ENCODE results near the gene GLDN. TPM values are rescaled to one million over a fixed set of nuclear protein-coding genes. Genes with fewer than 3 reads are reported as not detected.

Gene GLDN
- polyA plus RNA-seq, 1 of the 3 experiments (the other 2 are of a cell fraction): not detected

- DNase-seq: no peak
- 65% methylated on average over 2 of the region's 2 CpGs for WGBS (ENCODE audit: low lambda C conversion rate)
Measured at GRCh38 chr15:51396921-51397320, 55.5 kb downstream of the GLDN start.

More at GRCh38 chr15:51396921-51397320, 55.5 kb downstream of the GLDN start:
- Histone ChIP-seq H4K20me1 (ENCODE audit: insufficient read depth) (no peaks in the 10 kb centered on the region), H3K79me2 (ENCODE audit: insufficient read depth) (no peaks in the 10 kb centered on the region), H3K27me3 (ENCODE audit: insufficient read depth) (no peaks in the 10 kb centered on the region; the same call in none of the 2 replicates), H3K4me1 (ENCODE audit: control insufficient read depth in 1 of 2, insufficient read depth in 2 of 2, low read depth in 1 of 2, low read length in 1 of 2) (no peaks in the 10 kb centered on the region), H3K9me2 (no peaks in the 10 kb centered on the region), H3K4me3 (ENCODE audit: low read depth in 2 of 2, low read length in 1 of 2) (no peak overlapping the region), H3K27ac (ENCODE audit: low read depth in 2 of 2, low read length in 1 of 2) (no peak overlapping the region), H3K36me3 (replicated peaks in 1 of 2; ENCODE audit: control insufficient read depth in 1 of 2, insufficient read depth in 2 of 2, low read length in 1 of 2) (no peaks in the 10 kb centered on the region), H2AFZ (ENCODE audit: low read depth) (no peak overlapping the region), H3F3A (replicated peaks; ENCODE audit: insufficient read depth) (no peaks in the 10 kb centered on the region), H3K4me2 (no peak overlapping the region), H3K9me3 (no peaks in the 10 kb centered on the region), H3K9ac (no peak overlapping the region)
- TF ChIP-seq REST (IDR thresholded peaks at IDR 0.05; ENCODE audit: low read depth, low read length): no peak
- TF ChIP-seq NRF1 (IDR thresholded peaks at IDR 0.05; ENCODE audit: low read depth, low read length): no peak
- TF ChIP-seq CTCF (IDR thresholded peaks at IDR 0.05): no peak
- TF ChIP-seq MXI1 (IDR thresholded peaks at IDR 0.05; ENCODE audit: low read depth, low read length): no peak
- TF ChIP-seq EP300 (IDR thresholded peaks at IDR 0.05; ENCODE audit: borderline replicate concordance in 1 of 2, low read depth in 1 of 2, low read length in 1 of 2): no peak
- no peak for TF ChIP-seq TAF1 (IDR thresholded peaks at IDR 0.05; ENCODE audit: borderline replicate concordance, low read depth, low read length)
- TF ChIP-seq YY1 (IDR thresholded peaks at IDR 0.05; ENCODE audit: low read depth): no peak
- TF ChIP-seq MAX (IDR thresholded peaks at IDR 0.05; ENCODE audit: low read depth): no peak
- TF ChIP-seq GATA2 (CRISPR knock-in tag; IDR thresholded peaks at IDR 0.05): no peak
- TF ChIP-seq USF1 (IDR thresholded peaks at IDR 0.05; ENCODE audit: borderline replicate concordance, low read depth): no peak
- ChIA-PET CTCF (interaction anchor here (3.1 to 10.9 kb wide), 2 partner anchors 15 to 233 kb away, joined by 15 to 110 read pairs; no protein-coding TSS in a partner anchor), POLR2A (no interaction called here)

Measured in SK-N-SH (cell line).